B cell (primary cell): ENCODE measurements around the gene WDR86. TPM values are rescaled to one million over a fixed set of nuclear protein-coding genes. Genes with fewer than 3 reads are reported as not detected.

Experiments
- ATAC-seq: fragments of 200-7000 bp; cut with Tn5 transposase; one replicate; pipeline ENCODE4 v1.10.0; 2021; ENCODE audit warnings: low read depth, mild to moderate bottlenecking, moderate number of reproducible peaks, moderate library complexity
- CTCF ChIA-PET: fragments of 350-600 bp; sonication (Branson Sonifier 250); formaldehyde crosslinking; loops from one replicate; lab custom pipeline; 2021; ENCODE audit warnings: antibody characterized with exemption, inconsistent platforms; lab: Charles Lee
- POLR2A ChIA-PET: fragments of 350-600 bp; sonication (Branson Sonifier 250); formaldehyde crosslinking; loops from one replicate; lab custom pipeline; 2021; ENCODE audit warnings: antibody characterized with exemption; lab: Charles Lee
- DNase-seq: peaks from one replicate; pipeline ENCODE4 v3.0.0; 2013
- H2AFZ ChIP-seq: 2 replicates; pipeline ENCODE4 v1.6.1; 2012; ENCODE audit warnings: mild to moderate bottlenecking, low read depth, low read length; ENCODE audit not compliant: insufficient read depth, poor library complexity, severe bottlenecking
- H3K27ac ChIP-seq, 2 donors: 1 replicate in 1 of 2; 2 replicates in 1 of 2; pipeline ENCODE4 v1.5.1; 2012 to 2013; ENCODE audit warnings: low read length in 2 of 2, mild to moderate bottlenecking in 2 of 2, moderate library complexity in 1 of 2
- H3K27me3 ChIP-seq, 4 experiments: fragments of 200-600 bp in 1 of 4; sonication (generic) in 1 of 4; replicated peaks in 1 of 4; 1 replicate in 2 of 4; 2 replicates in 2 of 4; pipeline versions ENCODE4 v1.6.1 to v1.7.0; 2013 to 2016; ENCODE audit warnings: low read length in 3 of 4, mild to moderate bottlenecking in 2 of 4, mixed read lengths in 1 of 4, moderate library complexity in 1 of 4; ENCODE audit not compliant: insufficient read depth in 4 of 4, control insufficient read depth in 3 of 4; ENCODE audit errors: control extremely low read depth in 1 of 4
- H3K36me3 ChIP-seq, 2 experiments: replicated peaks in 1 of 2; 1 replicate in 1 of 2; 2 replicates in 1 of 2; pipeline versions ENCODE4 v1.6.1 to v1.7.1; 2013; ENCODE audit warnings: low read length in 1 of 2; ENCODE audit not compliant: insufficient read depth in 2 of 2, control insufficient read depth in 1 of 2; ENCODE audit errors: control extremely low read depth in 1 of 2, extremely low read depth in 1 of 2
- H3K4me1 ChIP-seq, 2 donors: fragments of 200-600 bp in 1 of 2; sonication (generic) in 1 of 2; 1 replicate in 1 of 2; 2 replicates in 1 of 2; pipeline versions ENCODE4 v1.5.1 to v1.6.1; 2013 to 2017; ENCODE audit warnings: low read length in 2 of 2; ENCODE audit not compliant: control insufficient read depth in 2 of 2, insufficient read depth in 2 of 2
- H3K4me2 ChIP-seq: replicated peaks from 2 replicates; pipeline ENCODE3; 2012; ENCODE audit warnings: mild to moderate bottlenecking, low read depth, low read length; ENCODE audit not compliant: poor library complexity, severe bottlenecking
- H3K4me3 ChIP-seq, 5 experiments: fragments of 200-600 bp in 1 of 5; sonication (generic) in 1 of 5; 1 replicate in 3 of 5; 2 replicates in 2 of 5; pipeline versions ENCODE4 v1.5.1 to v1.7.0; 2011 to 2016; ENCODE audit warnings: low read length in 4 of 5, mild to moderate bottlenecking in 4 of 5, low read depth in 2 of 5, control low read depth in 1 of 5, moderate library complexity in 1 of 5; ENCODE audit not compliant: insufficient read depth in 1 of 5; ENCODE audit errors: control extremely low read depth in 1 of 5, extremely low read depth in 1 of 5
- H3K79me2 ChIP-seq: fragments of 200-600 bp; sonication (generic); one replicate; pipeline ENCODE4 v1.6.0; 2016; ENCODE audit warnings: low read length; ENCODE audit not compliant: control insufficient read depth, insufficient read depth
- H3K9ac ChIP-seq: fragments of 200-600 bp; sonication (generic); 2 replicates; pipeline ENCODE4 v1.6.1; 2017; ENCODE audit warnings: mild to moderate bottlenecking, low read length, moderate library complexity
- H3K9me3 ChIP-seq, 3 donors: one replicate each; pipeline versions ENCODE4 v1.6.1 to v1.7.1; 2013; ENCODE audit warnings: low read length in 2 of 3; ENCODE audit not compliant: control insufficient read depth in 2 of 3, insufficient read depth in 1 of 3; ENCODE audit errors: control extremely low read depth in 1 of 3
- H4K20me1 ChIP-seq: 2 replicates; pipeline ENCODE4 v1.6.0; 2012; ENCODE audit warnings: mild to moderate bottlenecking, low read length; ENCODE audit not compliant: insufficient read depth, control insufficient read depth, poor library complexity, severe bottlenecking
- H3K27ac Mint-ChIP-seq: one replicate; pipeline ENCODE4 v1.8.0; 2021; ENCODE audit warnings: mixed read lengths
- H3K27me3 Mint-ChIP-seq: one replicate; pipeline ENCODE4 v1.8.0; 2021; ENCODE audit warnings: mixed read lengths
- H3K4me1 Mint-ChIP-seq: one replicate; pipeline ENCODE4 v1.8.0; 2021; ENCODE audit warnings: mixed read lengths
- H3K4me3 Mint-ChIP-seq: one replicate; pipeline ENCODE4 v1.8.0; 2021; ENCODE audit warnings: mixed read lengths
- H3K9me3 Mint-ChIP-seq: one replicate; pipeline ENCODE4 v1.8.0; 2022; ENCODE audit warnings: mixed read lengths; ENCODE audit not compliant: insufficient read depth
- CTCF ChIP-seq: fragments of 200-600 bp; IDR thresholded peaks from one replicate; pipeline ENCODE4 v1.8.0; 2022; ENCODE audit warnings: antibody characterized with exemption, mild to moderate bottlenecking
- EZH2 ChIP-seq: IDR thresholded peaks from 2 replicates; pipeline ENCODE4 v1.6.1; 2012; ENCODE audit warnings: borderline replicate concordance, low read depth, mild to moderate bottlenecking, moderate library complexity, low read length; ENCODE audit not compliant: insufficient read depth, poor library complexity, severe bottlenecking
- WGBS: methylation state at CpG from one replicate; pipeline ENCODE4 v1.1.5; 2013; ENCODE audit warnings: missing lambda C conversion rate; ENCODE audit not compliant: insufficient coverage; 5-methylcytosine and 5-hydroxymethylcytosine counted together
- intact Hi-C: fragments of 100-400 bp; cut with micrococcal nuclease; formaldehyde crosslinking; loops from one replicate; pipeline ENCODE4 v1.10.0; 2022
- polyA plus RNA-seq: library from polyadenylated mRNA; depleted of rRNA; stranded (reverse); fragments of >200 nt; gene quantifications from 2 replicates; pipeline ENCODE4 v1.2.3, GENCODE V29; 2012
- total RNA-seq, 2 donors: library from RNA; stranded (reverse); fragments of 120-200 nt in 1 of 2; gene quantifications; 1 replicate in 1 of 2; 2 replicates in 1 of 2; pipeline versions ENCODE4 v1.2.3 to v1.2.4, GENCODE V29; 2013 to 2022

The WDR86 gene
- total and polyA plus RNA-seq, 2 donors (not counting 1 experiment from before 2014, with no cell fraction given), result 1.4 to 1.5 TPM

- Histone ChIP-seq H3K9ac (no peak overlapping the region), H3K4me3 (no peak overlapping the region), H3K36me3 (peaks cover 2 to 85% of the 10 kb centered on the region in 2 experiments), H3K9me3 (no peaks in the 10 kb centered on the region), H3K27ac (no peak overlapping the region), H3K79me2 (peaks cover 9% of the 10 kb centered on the region), H4K20me1 (peaks cover 34% of the 10 kb centered on the region), H3K4me1 (peaks cover 0 to 5% of the 10 kb centered on the region in 2 donors), H3K27me3 (no peaks in the 10 kb centered on the region), H2AFZ (no peak overlapping the region), H3K4me2 (no peak overlapping the region)
- Mint-ChIP-seq H3K27me3 (no peaks in the 10 kb centered on the region), H3K9me3 (no peaks in the 10 kb centered on the region), H3K27ac (no peak overlapping the region), H3K4me3 (no peak overlapping the region), H3K4me1 (peaks cover 8% of the 10 kb centered on the region)
- ChIA-PET POLR2A (no interaction called here), CTCF (interaction anchor here (1.3 to 13.4 kb wide), 3 partner anchors 57 to 387 kb away, joined by 4 to 230 read pairs (median 6); no protein-coding TSS in a partner anchor)
- TF ChIP-seq EZH2 (no peak), CTCF (no peak)
- no peak for ATAC-seq
- 98% methylated on average over 10 of the region's 10 CpGs for WGBS
- no peak for DNase-seq
- intact Hi-C loops, result no loop called here
Observed at GRCh38 chr7:151372612-151373265, 37.1 kb downstream of the WDR86 start.

- 100% methylated on average over 1 of the region's 2 CpGs for WGBS
- H3K4me3 ChIP-seq, result no peak overlapping the region
- no peak overlapping the region for H3K27ac ChIP-seq
- no peak overlapping the region for H3K9ac ChIP-seq
- Mint-ChIP-seq H3K9me3 (no peaks in the 10 kb centered on the region), H3K27ac (no peak overlapping the region), H3K4me1 (peaks cover 8% of the 10 kb centered on the region), H3K4me3 (no peak overlapping the region), H3K27me3 (no peaks in the 10 kb centered on the region)
- CTCF ChIA-PET, result interaction anchor here (0.6 to 13.4 kb wide), 4 partner anchors 17 to 390 kb away, joined by 3 to 230 read pairs (median 42); no protein-coding TSS in a partner anchor
- TF ChIP-seq CTCF, result no peak
- no peak for TF ChIP-seq EZH2
- POLR2A ChIA-PET, result no interaction called here
- H2AFZ ChIP-seq, result no peak overlapping the region
- intact Hi-C loops, result no loop called here
- ATAC-seq (no peak), DNase-seq (no peak)
- H3K79me2 ChIP-seq, result peaks cover 9% of the 10 kb centered on the region
- H3K4me2 ChIP-seq, result no peak overlapping the region
- no peaks in the 10 kb centered on the region for H3K27me3 ChIP-seq
- H3K36me3 ChIP-seq, result peaks cover 2 to 75% of the 10 kb centered on the region in 2 experiments
- H3K9me3 ChIP-seq, result no peaks in the 10 kb centered on the region
- peaks cover 34% of the 10 kb centered on the region for H4K20me1 ChIP-seq
- peaks cover 0 to 5% of the 10 kb centered on the region in 2 donors for H3K4me1 ChIP-seq
Observed at GRCh38 chr7:151371266-151371665, 38.6 kb downstream of the WDR86 start.
